DOHH2 (cell line): Measurements from ENCODE around the gene GNA14.

Experiments
- H3F3A ChIP-seq: fragments of 200-600 bp; sonication (generic), shearing (Covaris generic); 2 replicates; pipeline ENCODE4 v1.6.0; 2016; ENCODE audit warnings: antibody characterized with exemption, mild to moderate bottlenecking; ENCODE audit not compliant: control insufficient read depth, insufficient read depth
- H3K27ac ChIP-seq: fragments of 200-600 bp; sonication (generic); 2 replicates; pipeline ENCODE4 v1.5.1; 2014; ENCODE audit warnings: low read depth, mild to moderate bottlenecking, low read length, moderate library complexity
- H3K27me3 ChIP-seq: fragments of 200-600 bp; sonication (generic); 2 replicates; pipeline ENCODE4 v1.6.1; 2014; ENCODE audit warnings: mild to moderate bottlenecking, low read length, mixed read lengths; ENCODE audit not compliant: control insufficient read depth
- H3K36me3 ChIP-seq: fragments of 200-600 bp; sonication (generic); 2 replicates; pipeline ENCODE4 v1.6.1; 2014; ENCODE audit warnings: mild to moderate bottlenecking, low read length, moderate library complexity, mixed read lengths; ENCODE audit not compliant: control insufficient read depth
- H3K4me1 ChIP-seq: fragments of 200-600 bp; sonication (generic); 2 replicates; pipeline ENCODE4 v1.6.1; 2014; ENCODE audit warnings: mild to moderate bottlenecking, low read length, mixed read lengths; ENCODE audit not compliant: control insufficient read depth
- H3K4me2 ChIP-seq: fragments of 200-600 bp; sonication (generic); 2 replicates; pipeline ENCODE4 v1.6.0; 2014; ENCODE audit warnings: mild to moderate bottlenecking, low read length, moderate library complexity
- H3K4me3 ChIP-seq: fragments of 200-600 bp; sonication (generic); 2 replicates; pipeline ENCODE4 v1.5.1; 2014; ENCODE audit warnings: mild to moderate bottlenecking, low read length, mixed read lengths
- H3K79me2 ChIP-seq: fragments of 200-600 bp; sonication (generic); 2 replicates; pipeline ENCODE4 v1.6.1; 2014; ENCODE audit warnings: mild to moderate bottlenecking, low read length, mixed read lengths; ENCODE audit not compliant: control insufficient read depth
- H3K9me2 ChIP-seq: fragments of 200-600 bp; sonication (generic); replicated peaks from 2 replicates; pipeline ENCODE4 v1.6.1; 2014; ENCODE audit warnings: mild to moderate bottlenecking, low read length, mixed read lengths; ENCODE audit not compliant: control insufficient read depth
- H3K9me3 ChIP-seq: fragments of 200-600 bp; sonication (generic); 2 replicates; pipeline ENCODE4 v1.6.1; 2014; ENCODE audit warnings: antibody characterized with exemption, low read length, mixed read lengths; ENCODE audit not compliant: control insufficient read depth, insufficient read depth
- H4K20me1 ChIP-seq: fragments of 200-600 bp; sonication (generic); 2 replicates; pipeline ENCODE4 v1.6.0; 2014; ENCODE audit warnings: low read depth, mild to moderate bottlenecking, antibody characterized with exemption, low read length, moderate library complexity; ENCODE audit not compliant: control insufficient read depth, insufficient read depth
- EZH2phosphoT487 ChIP-seq: fragments of 200-600 bp; sonication (generic); IDR thresholded peaks from 2 replicates; pipeline ENCODE4 v1.6.1; 2017; ENCODE audit warnings: borderline replicate concordance, mild to moderate bottlenecking, antibody characterized with exemption, low read length, moderate library complexity, mixed read lengths
- TF ChIP-seq, protein P1 (sequence below): fragments of 200-600 bp; sonication (generic); IDR thresholded peaks from one replicate; pipeline ENCODE4 v1.5.1; 2014; ENCODE audit warnings: antibody characterized with exemption, mild to moderate bottlenecking, low read depth, low read length; ENCODE audit not compliant: poor library complexity, severe bottlenecking

The GNA14 gene

DNA sequence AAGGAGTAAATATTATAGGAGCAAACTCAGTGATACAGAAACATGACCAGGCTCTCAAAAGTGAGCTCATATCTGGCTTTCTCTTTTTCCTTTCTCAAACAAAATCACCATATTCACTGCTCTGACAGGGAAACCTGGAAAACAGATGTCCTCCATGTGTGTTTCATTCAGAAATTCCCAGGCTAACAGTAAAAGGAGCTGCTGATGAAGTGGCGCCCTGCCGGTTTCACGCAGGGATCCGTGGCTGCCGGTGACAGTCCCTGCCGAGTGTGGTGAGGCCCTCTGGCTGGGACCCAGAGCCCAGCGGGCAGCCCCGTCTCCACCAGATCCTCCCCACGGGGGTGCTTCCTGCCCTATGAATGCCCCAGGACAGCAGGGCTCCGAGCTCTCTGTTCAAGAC lies 208.1 kb downstream of the GNA14 start:
- Histone ChIP-seq H3K4me1 (no peaks in the 10 kb centered on the region), H3K79me2 (no peaks in the 10 kb centered on the region), H3K9me2 (no peaks in the 10 kb centered on the region), H3F3A (no peaks in the 10 kb centered on the region), H4K20me1 (no peaks in the 10 kb centered on the region), H3K4me2 (no peak overlapping the region), H3K4me3 (no peak overlapping the region), H3K27me3 (no peaks in the 10 kb centered on the region), H3K27ac (no peak overlapping the region), H3K9me3 (no peaks in the 10 kb centered on the region), H3K36me3 (no peaks in the 10 kb centered on the region)
- TF ChIP-seq, protein P1, sequence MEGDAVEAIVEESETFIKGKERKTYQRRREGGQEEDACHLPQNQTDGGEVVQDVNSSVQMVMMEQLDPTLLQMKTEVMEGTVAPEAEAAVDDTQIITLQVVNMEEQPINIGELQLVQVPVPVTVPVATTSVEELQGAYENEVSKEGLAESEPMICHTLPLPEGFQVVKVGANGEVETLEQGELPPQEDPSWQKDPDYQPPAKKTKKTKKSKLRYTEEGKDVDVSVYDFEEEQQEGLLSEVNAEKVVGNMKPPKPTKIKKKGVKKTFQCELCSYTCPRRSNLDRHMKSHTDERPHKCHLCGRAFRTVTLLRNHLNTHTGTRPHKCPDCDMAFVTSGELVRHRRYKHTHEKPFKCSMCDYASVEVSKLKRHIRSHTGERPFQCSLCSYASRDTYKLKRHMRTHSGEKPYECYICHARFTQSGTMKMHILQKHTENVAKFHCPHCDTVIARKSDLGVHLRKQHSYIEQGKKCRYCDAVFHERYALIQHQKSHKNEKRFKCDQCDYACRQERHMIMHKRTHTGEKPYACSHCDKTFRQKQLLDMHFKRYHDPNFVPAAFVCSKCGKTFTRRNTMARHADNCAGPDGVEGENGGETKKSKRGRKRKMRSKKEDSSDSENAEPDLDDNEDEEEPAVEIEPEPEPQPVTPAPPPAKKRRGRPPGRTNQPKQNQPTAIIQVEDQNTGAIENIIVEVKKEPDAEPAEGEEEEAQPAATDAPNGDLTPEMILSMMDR = no peak
- no peak for TF ChIP-seq EZH2phosphoT487

DNA sequence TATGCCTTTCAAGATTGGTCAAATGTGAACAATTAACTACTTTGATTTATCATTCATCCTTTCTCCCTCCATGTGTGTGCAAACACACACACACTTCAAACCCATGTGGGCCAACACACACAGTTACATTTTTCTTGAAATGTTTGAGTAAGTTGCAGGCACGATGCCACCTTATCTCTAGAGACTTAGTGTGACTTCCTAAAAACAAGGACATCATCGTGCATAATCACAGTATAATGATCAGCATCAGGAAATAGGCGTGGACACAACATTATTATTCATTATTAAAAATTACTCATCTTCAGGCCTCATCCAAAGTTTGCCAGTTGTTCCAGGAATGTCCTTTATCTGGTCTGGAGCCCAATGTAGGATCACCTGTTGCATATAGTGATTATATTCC lies 209.5 kb downstream of the GNA14 start:
- Histone ChIP-seq H3K4me2 (no peak overlapping the region), H3K36me3 (no peaks in the 10 kb centered on the region), H4K20me1 (no peaks in the 10 kb centered on the region), H3K27ac (no peak overlapping the region), H3K9me2 (no peaks in the 10 kb centered on the region), H3K4me3 (no peak overlapping the region), H3K27me3 (no peaks in the 10 kb centered on the region), H3K9me3 (no peaks in the 10 kb centered on the region), H3K79me2 (no peaks in the 10 kb centered on the region), H3F3A (no peaks in the 10 kb centered on the region), H3K4me1 (no peaks in the 10 kb centered on the region)
- TF ChIP-seq, protein P1 = no peak
- TF ChIP-seq EZH2phosphoT487 = no peak

DNA sequence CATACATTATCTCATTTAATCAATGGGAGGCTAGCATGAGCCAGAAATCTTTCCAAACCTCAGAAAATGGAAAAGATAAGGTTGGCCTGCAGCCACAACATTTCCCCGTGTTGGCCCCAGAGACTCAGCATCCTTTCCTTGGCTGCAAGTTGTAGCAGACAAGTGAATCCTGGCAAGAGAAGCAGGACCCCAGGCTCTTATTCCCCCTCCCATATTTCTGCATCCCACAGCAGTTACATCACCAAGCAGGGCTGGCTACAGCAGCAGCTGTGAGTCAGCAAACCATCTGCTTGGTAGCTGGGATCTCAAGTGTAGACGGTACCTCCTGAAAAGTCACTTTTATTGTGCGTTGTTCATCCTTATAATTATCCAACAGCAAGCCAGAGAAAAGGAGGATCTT lies 212.4 kb downstream of the GNA14 start:
- H3K79me2 ChIP-seq = no peaks in the 10 kb centered on the region
- TF ChIP-seq, protein P1 = no peak
- no peak for TF ChIP-seq EZH2phosphoT487
- no peaks in the 10 kb centered on the region for H4K20me1 ChIP-seq
- no peak overlapping the region for H3K4me2 ChIP-seq
- no peaks in the 10 kb centered on the region for H3K9me2 ChIP-seq
- no peaks in the 10 kb centered on the region for H3K36me3 ChIP-seq
- no peaks in the 10 kb centered on the region for H3K4me1 ChIP-seq
- no peak overlapping the region for H3K27ac ChIP-seq
- H3K4me3 ChIP-seq = no peak overlapping the region
- H3F3A ChIP-seq = no peaks in the 10 kb centered on the region
- H3K9me3 ChIP-seq = no peaks in the 10 kb centered on the region
- no peaks in the 10 kb centered on the region for H3K27me3 ChIP-seq

DNA sequence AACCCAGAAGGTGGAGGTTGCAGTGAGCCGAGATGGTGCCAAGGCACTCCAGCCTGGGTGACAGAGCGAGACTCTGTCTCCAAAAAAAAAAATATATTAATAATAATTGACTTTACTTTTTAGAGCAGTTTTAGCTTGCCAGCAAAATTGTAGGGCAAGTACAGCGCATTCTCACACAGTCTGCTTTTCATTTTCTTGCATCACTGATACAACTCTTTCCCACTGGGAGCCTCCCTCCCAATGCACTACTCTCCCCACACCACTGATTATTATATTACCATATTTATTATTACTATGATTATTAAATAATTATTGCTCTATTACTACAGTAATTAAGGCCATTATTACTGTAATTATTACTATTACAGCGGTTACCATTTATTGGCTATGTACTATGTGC lies 212.8 kb downstream of the GNA14 start:
- no peaks in the 10 kb centered on the region for H4K20me1 ChIP-seq
- H3K4me3 ChIP-seq = no peak overlapping the region
- no peaks in the 10 kb centered on the region for H3K27me3 ChIP-seq
- H3K79me2 ChIP-seq = no peaks in the 10 kb centered on the region
- no peak overlapping the region for H3K4me2 ChIP-seq
- no peak for TF ChIP-seq EZH2phosphoT487
- TF ChIP-seq, protein P1 = no peak
- H3K27ac ChIP-seq = no peak overlapping the region
- no peaks in the 10 kb centered on the region for H3K9me3 ChIP-seq
- no peaks in the 10 kb centered on the region for H3K9me2 ChIP-seq
- H3K36me3 ChIP-seq = no peaks in the 10 kb centered on the region
- no peaks in the 10 kb centered on the region for H3F3A ChIP-seq
- no peaks in the 10 kb centered on the region for H3K4me1 ChIP-seq
